Activated T-helper 1 cell treated with anti-CD3 and anti-CD28 coated beads, Interleukin-12 subunit alpha, Interleukin-12 subunit beta, Interleukin-2, Interleukin-4 antibody, amounts not matched to agents 30 ng/mL and 10 ng/mL and 1 ng/mL, durations not matched to agents 14 hours and 24 hours and 36 hours (primary cell): ENCODE data around the gene HOXC4. TPM values are rescaled to one million over a fixed set of nuclear protein-coding genes. Genes with fewer than 3 reads are reported as not detected.

Experiments used
- DNase-seq: peaks from one replicate; pipeline ENCODE4 v3.0.0; 2021; ENCODE audit warnings: low spot score
- H3K27ac Mint-ChIP-seq: one replicate; pipeline ENCODE4 v1.8.0; 2021; ENCODE audit warnings: mild to moderate bottlenecking, mixed read lengths
- H3K27me3 Mint-ChIP-seq: one replicate; pipeline ENCODE4 v1.8.0; 2022; ENCODE audit warnings: mild to moderate bottlenecking, moderate library complexity, mixed read lengths; ENCODE audit not compliant: insufficient read depth
- H3K36me3 Mint-ChIP-seq: one replicate; pipeline ENCODE4 v1.8.0; 2021; ENCODE audit warnings: low read depth, mixed read lengths
- H3K4me1 Mint-ChIP-seq: one replicate; pipeline ENCODE4 v1.8.0; 2021; ENCODE audit warnings: low read depth, mixed read lengths
- H3K4me3 Mint-ChIP-seq: one replicate; pipeline ENCODE4 v1.8.0; 2021; ENCODE audit warnings: mild to moderate bottlenecking, moderate library complexity, mixed read lengths
- H3K9me3 Mint-ChIP-seq: one replicate; pipeline ENCODE4 v1.8.0; 2021; ENCODE audit warnings: mixed read lengths
- intact Hi-C: fragments of 100-400 bp; cut with micrococcal nuclease; formaldehyde crosslinking; loops from one replicate; pipeline ENCODE4 v1.15.1; 2024
- total RNA-seq: library from RNA; stranded (reverse); gene quantifications from 2 replicates; pipeline ENCODE4 v1.2.3, GENCODE V29; 2022

HOXC4 gene
- total RNA-seq, 1 donor from 2014 or later, result not detected

GRCh38 chr12:54019091-54019811 is 34.4 kb upstream of the HOXC4 start:
- H3K9me3 Mint-ChIP-seq, result no peaks in the 10 kb centered on the region
- H3K27me3 Mint-ChIP-seq, result peaks cover 71% of the 10 kb centered on the region
- H3K4me1 Mint-ChIP-seq, result peaks cover 21% of the 10 kb centered on the region
- intact Hi-C loops, result loop anchor here (2.0 kb wide), 1 partner anchor 14 kb away; the partner anchor contains the start of gene HOXC5
- no peak for DNase-seq
- no peaks in the 10 kb centered on the region for H3K36me3 Mint-ChIP-seq
- no peak overlapping the region for H3K27ac Mint-ChIP-seq
- no peak overlapping the region for H3K4me3 Mint-ChIP-seq

GRCh38 chr12:54019924-54020590 is 33.6 kb upstream of the HOXC4 start:
- intact Hi-C loops, result loop anchor here (2.0 kb wide), 1 partner anchor 13 kb away; the partner anchor contains the start of gene HOXC5

GRCh38 chr12:54020591-54021405 is 32.8 kb upstream of the HOXC4 start:
- intact Hi-C loops, result no loop called here
- H3K4me3 Mint-ChIP-seq, result no peak overlapping the region
- peaks cover 70% of the 10 kb centered on the region for H3K27me3 Mint-ChIP-seq
- no peaks in the 10 kb centered on the region for H3K9me3 Mint-ChIP-seq
- no peaks in the 10 kb centered on the region for H3K36me3 Mint-ChIP-seq
- no peak overlapping the region for H3K27ac Mint-ChIP-seq
- DNase-seq, result no peak
- peaks cover 15% of the 10 kb centered on the region for H3K4me1 Mint-ChIP-seq

More at GRCh38 chr12:54019924-54020590, 33.6 kb upstream of the HOXC4 start:
- Mint-ChIP-seq H3K4me1 (peaks cover 16% of the 10 kb centered on the region), H3K4me3 (peak overlapping the region; percentile 43), H3K27me3 (peaks cover 70% of the 10 kb centered on the region), H3K27ac (peak overlapping the region; percentile 55), H3K36me3 (no peaks in the 10 kb centered on the region), H3K9me3 (no peaks in the 10 kb centered on the region)
- DNase-seq, result no peak

- Mint-ChIP-seq H3K36me3 (no peaks in the 10 kb centered on the region), H3K4me1 (peaks cover 15% of the 10 kb centered on the region), H3K9me3 (no peaks in the 10 kb centered on the region), H3K4me3 (no peak overlapping the region), H3K27ac (no peak overlapping the region), H3K27me3 (peaks cover 72% of the 10 kb centered on the region)
- DNase-seq, result no peak
- intact Hi-C loops, result no loop called here
These were observed 32.1 kb upstream of the HOXC4 start for GRCh38 chr12:54021432-54022013.

- no peaks in the 10 kb centered on the region for H3K9me3 Mint-ChIP-seq
- DNase-seq, result no peak
- H3K4me3 Mint-ChIP-seq, result no peak overlapping the region
- peaks cover 11% of the 10 kb centered on the region for H3K4me1 Mint-ChIP-seq
- no peak overlapping the region for H3K27ac Mint-ChIP-seq
- H3K36me3 Mint-ChIP-seq, result no peaks in the 10 kb centered on the region
- intact Hi-C loops, result no loop called here
- peaks cover 80% of the 10 kb centered on the region for H3K27me3 Mint-ChIP-seq
These were observed 30.4 kb upstream of the HOXC4 start for GRCh38 chr12:54022960-54023884.

- H3K4me1 Mint-ChIP-seq, result peaks cover 15% of the 10 kb centered on the region
- H3K4me3 Mint-ChIP-seq, result no peak overlapping the region
- no peaks in the 10 kb centered on the region for H3K9me3 Mint-ChIP-seq
- intact Hi-C loops, result no loop called here
- H3K27ac Mint-ChIP-seq, result no peak overlapping the region
- no peaks in the 10 kb centered on the region for H3K36me3 Mint-ChIP-seq
- no peak for DNase-seq
- H3K27me3 Mint-ChIP-seq, result peaks cover 87% of the 10 kb centered on the region
These were observed 29.5 kb upstream of the HOXC4 start for GRCh38 chr12:54024127-54024526.

- Mint-ChIP-seq H3K4me3 (no peak overlapping the region), H3K27ac (no peak overlapping the region), H3K4me1 (peaks cover 15% of the 10 kb centered on the region), H3K36me3 (no peaks in the 10 kb centered on the region), H3K9me3 (no peaks in the 10 kb centered on the region), H3K27me3 (peaks cover 87% of the 10 kb centered on the region)
- no peak for DNase-seq
- intact Hi-C loops, result no loop called here
These were observed 28.9 kb upstream of the HOXC4 start for GRCh38 chr12:54024581-54025305.

- intact Hi-C loops, result loop anchor here (1.0 kb wide), 1 partner anchor 8 kb away; no protein-coding TSS in a partner anchor
- H3K36me3 Mint-ChIP-seq, result no peaks in the 10 kb centered on the region
- H3K9me3 Mint-ChIP-seq, result no peaks in the 10 kb centered on the region
- no peak overlapping the region for H3K27ac Mint-ChIP-seq
- H3K4me1 Mint-ChIP-seq, result peaks cover 15% of the 10 kb centered on the region
- DNase-seq, result no peak
- peaks cover 86% of the 10 kb centered on the region for H3K27me3 Mint-ChIP-seq
- H3K4me3 Mint-ChIP-seq, result no peak overlapping the region
These were observed 27.9 kb upstream of the HOXC4 start for GRCh38 chr12:54025499-54026405.

GRCh38 chr12:54026640-54027441 is 26.8 kb upstream of the HOXC4 start:
- intact Hi-C loops, result loop anchor here (1.0 kb wide), 1 partner anchor 10 kb away; no protein-coding TSS in a partner anchor
- Mint-ChIP-seq H3K4me1 (peaks cover 9% of the 10 kb centered on the region), H3K36me3 (no peaks in the 10 kb centered on the region), H3K27me3 (peaks cover 85% of the 10 kb centered on the region), H3K27ac (no peak overlapping the region), H3K9me3 (no peaks in the 10 kb centered on the region), H3K4me3 (no peak overlapping the region)
- DNase-seq, result no peak

- no peak overlapping the region for H3K27ac Mint-ChIP-seq
- H3K27me3 Mint-ChIP-seq, result peaks cover 85% of the 10 kb centered on the region
- intact Hi-C loops, result no loop called here
- peaks cover 14% of the 10 kb centered on the region for H3K4me1 Mint-ChIP-seq
- H3K9me3 Mint-ChIP-seq, result no peaks in the 10 kb centered on the region
- H3K36me3 Mint-ChIP-seq, result no peaks in the 10 kb centered on the region
- no peak overlapping the region for H3K4me3 Mint-ChIP-seq
- no peak for DNase-seq
These were observed 26.2 kb upstream of the HOXC4 start for GRCh38 chr12:54027442-54027786.
